B cell (primary cell): ENCODE measurements around the gene PACRGL.

Experiments used
- EZH2 ChIP-seq: IDR thresholded peaks from 2 replicates; pipeline ENCODE4 v1.6.1; 2012; ENCODE audit warnings: borderline replicate concordance, low read depth, mild to moderate bottlenecking, moderate library complexity, low read length; ENCODE audit not compliant: insufficient read depth, poor library complexity, severe bottlenecking
- TF ChIP-seq, protein P1 (sequence below): fragments of 200-600 bp; IDR thresholded peaks from one replicate; pipeline ENCODE4 v1.8.0; 2022; ENCODE audit warnings: antibody characterized with exemption, mild to moderate bottlenecking

DNA sequence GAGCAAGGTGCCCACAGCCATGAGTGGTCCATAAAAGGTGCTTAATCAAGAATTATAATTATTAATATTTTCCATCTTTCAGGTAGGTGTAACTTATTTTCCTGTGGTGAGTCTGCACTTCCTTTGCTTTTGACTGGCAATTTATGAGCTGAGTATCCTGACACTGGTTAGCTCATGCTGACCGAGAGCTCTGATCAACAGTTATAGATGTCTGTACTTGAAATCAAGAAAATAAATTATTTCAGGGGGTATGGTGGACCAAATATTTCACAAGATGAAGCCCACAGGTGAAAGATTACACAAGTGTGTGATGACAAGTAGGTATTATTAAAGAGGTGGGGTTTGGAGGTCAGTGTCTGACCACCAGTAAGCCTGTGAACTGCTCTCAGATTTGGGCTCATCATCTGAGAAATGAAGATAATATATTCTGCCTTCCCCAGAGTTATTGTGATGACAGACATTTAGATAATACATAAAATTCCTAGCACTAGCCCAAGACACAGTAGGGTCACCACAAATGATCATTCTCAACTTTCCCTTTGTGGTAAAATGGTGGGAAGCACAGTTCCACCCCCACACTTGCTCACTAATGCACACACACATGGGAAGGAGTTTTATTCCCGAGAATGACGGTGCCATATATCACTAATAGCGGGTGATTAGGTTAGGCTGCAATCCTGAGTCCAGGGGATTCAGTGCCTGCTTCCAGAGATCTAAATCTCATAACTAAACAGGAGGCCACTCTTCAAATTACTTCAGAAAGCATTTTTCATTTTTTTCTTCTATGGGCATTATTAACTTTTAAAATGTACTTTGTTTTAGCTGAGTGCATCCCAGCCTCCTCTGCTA, 34.0 kb upstream of the PACRGL start:
- no peak for TF ChIP-seq EZH2
- TF ChIP-seq, protein P1, sequence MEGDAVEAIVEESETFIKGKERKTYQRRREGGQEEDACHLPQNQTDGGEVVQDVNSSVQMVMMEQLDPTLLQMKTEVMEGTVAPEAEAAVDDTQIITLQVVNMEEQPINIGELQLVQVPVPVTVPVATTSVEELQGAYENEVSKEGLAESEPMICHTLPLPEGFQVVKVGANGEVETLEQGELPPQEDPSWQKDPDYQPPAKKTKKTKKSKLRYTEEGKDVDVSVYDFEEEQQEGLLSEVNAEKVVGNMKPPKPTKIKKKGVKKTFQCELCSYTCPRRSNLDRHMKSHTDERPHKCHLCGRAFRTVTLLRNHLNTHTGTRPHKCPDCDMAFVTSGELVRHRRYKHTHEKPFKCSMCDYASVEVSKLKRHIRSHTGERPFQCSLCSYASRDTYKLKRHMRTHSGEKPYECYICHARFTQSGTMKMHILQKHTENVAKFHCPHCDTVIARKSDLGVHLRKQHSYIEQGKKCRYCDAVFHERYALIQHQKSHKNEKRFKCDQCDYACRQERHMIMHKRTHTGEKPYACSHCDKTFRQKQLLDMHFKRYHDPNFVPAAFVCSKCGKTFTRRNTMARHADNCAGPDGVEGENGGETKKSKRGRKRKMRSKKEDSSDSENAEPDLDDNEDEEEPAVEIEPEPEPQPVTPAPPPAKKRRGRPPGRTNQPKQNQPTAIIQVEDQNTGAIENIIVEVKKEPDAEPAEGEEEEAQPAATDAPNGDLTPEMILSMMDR, result no peak
